HG02884 (cell line): ENCODE data around the gene RAP1GDS1.
"Not testable (repeated sequence)": the region's sequence is repeated elsewhere in the genome, so short reads cannot be mapped to it uniquely, and the experiment has no call there.

ENCODE experiments used
- ATAC-seq: cut with Tn5 transposase; IDR thresholded peaks from one replicate; pipeline ENCODE4 v1.9.1; 2021; ENCODE audit warnings: mild to moderate bottlenecking, moderate library complexity; ENCODE audit not compliant: unreplicated experiment

RAP1GDS1 gene

GRCh38 chr4:98287328-98287727 lies 26.1 kb downstream of the RAP1GDS1 start:
- ATAC-seq, result no peak

- ATAC-seq, result not testable (repeated sequence)
Observed at GRCh38 chr4:98288671-98289070, 27.5 kb downstream of the RAP1GDS1 start.

- ATAC-seq, result peak; percentile 64
Observed at GRCh38 chr4:98289375-98289774, 28.2 kb downstream of the RAP1GDS1 start.

- ATAC-seq, result no peak
Observed at GRCh38 chr4:98290511-98290910, 29.3 kb downstream of the RAP1GDS1 start.

GRCh38 chr4:98293104-98293887 lies 32.1 kb downstream of the RAP1GDS1 start:
- no peak for ATAC-seq

GRCh38 chr4:98298022-98298421 lies 36.8 kb downstream of the RAP1GDS1 start:
- ATAC-seq, result no peak

GRCh38 chr4:98300706-98301105 lies 39.5 kb downstream of the RAP1GDS1 start:
- ATAC-seq, result no peak

GRCh38 chr4:98305576-98305975 lies 44.4 kb downstream of the RAP1GDS1 start:
- ATAC-seq, result no peak

GRCh38 chr4:98310867-98311266 lies 49.7 kb downstream of the RAP1GDS1 start:
- ATAC-seq, result no peak

- no peak for ATAC-seq
Observed at GRCh38 chr4:98311656-98312055, 50.5 kb downstream of the RAP1GDS1 start.

- no peak for ATAC-seq
Observed at GRCh38 chr4:98314791-98315565, 53.8 kb downstream of the RAP1GDS1 start.

GRCh38 chr4:98318521-98318920 lies 57.3 kb downstream of the RAP1GDS1 start:
- no peak for ATAC-seq

GRCh38 chr4:98319021-98319420 lies 57.8 kb downstream of the RAP1GDS1 start:
- no peak for ATAC-seq

GRCh38 chr4:98326168-98326567 lies 65.0 kb downstream of the RAP1GDS1 start:
- no peak for ATAC-seq

GRCh38 chr4:98327694-98328093 lies 66.5 kb downstream of the RAP1GDS1 start:
- no peak for ATAC-seq

GRCh38 chr4:98329879-98330640 lies 68.9 kb downstream of the RAP1GDS1 start:
- ATAC-seq, result not testable (repeated sequence)

- ATAC-seq, result no peak
Observed at GRCh38 chr4:98332017-98332416, 70.8 kb downstream of the RAP1GDS1 start.

- ATAC-seq, result no peak
Observed at GRCh38 chr4:98334461-98334860, 73.3 kb downstream of the RAP1GDS1 start.

GRCh38 chr4:98338761-98339438 lies 77.7 kb downstream of the RAP1GDS1 start:
- ATAC-seq, result no peak

- no peak for ATAC-seq
Observed at GRCh38 chr4:98341309-98341708, 80.1 kb downstream of the RAP1GDS1 start.

GRCh38 chr4:98343626-98344025 lies 82.4 kb downstream of the RAP1GDS1 start:
- no peak for ATAC-seq
